Ascending aorta (tissue), 2 donors: ENCODE results near the gene KLK5. TPM values are rescaled to one million over a fixed set of nuclear protein-coding genes. Genes with fewer than 3 reads are reported as not detected.
"Not testable (repeated sequence)": the region's sequence is repeated elsewhere in the genome, so short reads cannot be mapped to it uniquely, and the experiment has no call there.

Source experiments
- DNase-seq, 2 donors: peaks; one replicate each; pipeline ENCODE4 v3.0.0-alpha.2; 2019; ENCODE audit warnings: low spot score in 2 of 2
- H3K27ac ChIP-seq, 2 donors: fragments of 200-600 bp; sonication (generic); one replicate each; pipeline ENCODE4 v1.5.1; 2016 to 2017; ENCODE audit warnings: mild to moderate bottlenecking in 1 of 2
- H3K27me3 ChIP-seq: fragments of 200-600 bp; sonication (generic); one replicate; pipeline ENCODE4 v1.5.1; 2017
- H3K36me3 ChIP-seq, 2 donors: fragments of 200-600 bp; sonication (generic); one replicate each; pipeline ENCODE4 v1.5.1; 2016
- H3K4me1 ChIP-seq, 2 donors: fragments of 200-600 bp; sonication (generic); one replicate each; pipeline ENCODE4 v1.5.1; 2016 to 2017; ENCODE audit warnings: mild to moderate bottlenecking in 1 of 2
- H3K4me3 ChIP-seq, 2 donors: fragments of 200-600 bp; sonication (generic); one replicate each; pipeline ENCODE4 v1.5.1; 2016 to 2017; ENCODE audit warnings: mild to moderate bottlenecking in 1 of 2
- H3K9me3 ChIP-seq, 2 donors: fragments of 200-600 bp; sonication (generic); one replicate each; pipeline ENCODE4 v1.5.1; 2016
- intact Hi-C: fragments of 100-400 bp; cut with DNase I; formaldehyde crosslinking; loops from one replicate; pipeline ENCODE4 v1.15.1; 2023
- total RNA-seq: library from RNA; depleted of rRNA; stranded (reverse); fragments of >200 nt; gene quantifications from one replicate; pipeline ENCODE4 v1.1.0, GENCODE V29; 2016
- TF ChIP-seq, protein P1 (sequence below), 3 experiments: fragments of 200-600 bp in 2 of 3; fragments of 450-650 bp in 1 of 3; sonication (generic) in 2 of 3; IDR thresholded peaks; one replicate each; pipeline ENCODE4 v1.5.1; 2016 to 2019; ENCODE audit warnings: antibody characterized with exemption in 3 of 3, mild to moderate bottlenecking in 1 of 3, moderate library complexity in 1 of 3

KLK5 gene
- total RNA-seq, 1 donor from 2014 or later, result not detected

DNA sequence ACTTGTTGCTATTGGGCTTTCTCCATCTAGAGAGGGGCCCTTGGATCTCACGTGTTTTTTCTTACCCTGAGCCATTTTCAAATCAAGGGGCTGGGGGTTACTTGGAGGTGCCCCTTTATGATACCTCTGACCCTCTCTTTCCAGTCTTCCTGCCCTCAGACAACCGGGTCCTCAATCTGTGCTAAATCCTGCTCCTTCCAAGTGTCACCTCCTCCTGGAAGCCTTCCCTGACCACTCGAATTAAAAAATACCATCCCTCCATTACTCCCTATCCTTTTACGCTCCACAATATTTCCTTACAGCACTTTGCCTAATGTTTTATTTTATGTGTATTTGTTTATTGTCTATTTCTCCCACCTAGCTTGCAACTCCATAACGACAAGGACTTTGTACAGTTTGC, 45.2 kb upstream of the KLK5 start:
- intact Hi-C loops, result no loop called here
- H3K27ac ChIP-seq, result no peak overlapping the region
- H3K27me3 ChIP-seq, result no peaks in the 10 kb centered on the region
- no peaks in the 10 kb centered on the region for H3K36me3 ChIP-seq
- no peak overlapping the region for H3K4me3 ChIP-seq
- no peaks in the 10 kb centered on the region for H3K9me3 ChIP-seq
- no peak for DNase-seq
- TF ChIP-seq, protein P1, sequence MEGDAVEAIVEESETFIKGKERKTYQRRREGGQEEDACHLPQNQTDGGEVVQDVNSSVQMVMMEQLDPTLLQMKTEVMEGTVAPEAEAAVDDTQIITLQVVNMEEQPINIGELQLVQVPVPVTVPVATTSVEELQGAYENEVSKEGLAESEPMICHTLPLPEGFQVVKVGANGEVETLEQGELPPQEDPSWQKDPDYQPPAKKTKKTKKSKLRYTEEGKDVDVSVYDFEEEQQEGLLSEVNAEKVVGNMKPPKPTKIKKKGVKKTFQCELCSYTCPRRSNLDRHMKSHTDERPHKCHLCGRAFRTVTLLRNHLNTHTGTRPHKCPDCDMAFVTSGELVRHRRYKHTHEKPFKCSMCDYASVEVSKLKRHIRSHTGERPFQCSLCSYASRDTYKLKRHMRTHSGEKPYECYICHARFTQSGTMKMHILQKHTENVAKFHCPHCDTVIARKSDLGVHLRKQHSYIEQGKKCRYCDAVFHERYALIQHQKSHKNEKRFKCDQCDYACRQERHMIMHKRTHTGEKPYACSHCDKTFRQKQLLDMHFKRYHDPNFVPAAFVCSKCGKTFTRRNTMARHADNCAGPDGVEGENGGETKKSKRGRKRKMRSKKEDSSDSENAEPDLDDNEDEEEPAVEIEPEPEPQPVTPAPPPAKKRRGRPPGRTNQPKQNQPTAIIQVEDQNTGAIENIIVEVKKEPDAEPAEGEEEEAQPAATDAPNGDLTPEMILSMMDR (IDR thresholded peaks at IDR 0.05), result no peak
- no peaks in the 10 kb centered on the region for H3K4me1 ChIP-seq

DNA sequence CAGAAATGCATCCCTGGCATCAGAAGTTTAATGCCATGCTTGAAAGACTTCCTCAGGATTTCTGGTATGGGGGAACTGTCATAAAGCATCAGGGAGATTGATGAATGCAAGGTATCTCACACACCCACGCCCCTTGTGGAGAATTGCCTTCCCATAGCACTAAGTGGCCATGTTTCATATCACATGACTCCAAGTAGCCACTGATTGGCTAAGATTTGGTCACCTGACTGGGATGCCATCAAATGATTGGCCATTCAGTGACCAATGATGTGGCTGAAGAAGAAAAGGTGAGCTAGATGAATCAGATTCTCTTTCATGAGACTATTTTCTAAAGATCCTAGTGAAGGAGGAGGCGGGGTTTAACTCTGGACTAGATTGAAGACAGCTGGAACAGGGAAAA, 41.3 kb upstream of the KLK5 start:
- intact Hi-C loops, result no loop called here
- TF ChIP-seq, protein P1 (IDR thresholded peaks at IDR 0.05), result no peak
- DNase-seq, result no peak

DNA sequence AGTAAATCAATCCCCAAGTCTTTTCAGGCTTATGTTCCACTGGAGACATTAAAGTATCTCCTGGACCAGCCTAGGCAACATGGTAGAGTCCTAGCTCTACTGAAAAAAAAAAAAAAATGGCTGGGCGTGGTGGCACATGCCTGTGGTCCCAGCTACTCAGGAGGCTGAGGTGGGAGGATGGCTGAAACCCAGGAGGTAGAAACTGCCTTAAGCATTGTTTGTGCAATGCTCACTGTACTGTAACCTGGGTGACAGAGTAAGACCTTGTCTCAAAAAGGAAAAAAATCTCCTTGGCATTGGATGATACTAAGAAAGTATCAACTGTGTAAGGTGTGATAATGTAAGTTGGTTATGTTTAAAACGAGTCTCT, 39.8 kb upstream of the KLK5 start:
- intact Hi-C loops, result no loop called here
- Histone ChIP-seq H3K36me3 (no peaks in the 10 kb centered on the region), H3K27me3 (no peaks in the 10 kb centered on the region), H3K4me3 (no peak overlapping the region), H3K27ac (no peak overlapping the region), H3K9me3 (no peaks in the 10 kb centered on the region), H3K4me1 (no peaks in the 10 kb centered on the region)
- TF ChIP-seq, protein P1 (IDR thresholded peaks at IDR 0.05), result no peak
- no peak for DNase-seq

More for the DNA sequence above, 41.3 kb upstream of the KLK5 start:
- Histone ChIP-seq H3K4me3 (no peak overlapping the region), H3K4me1 (no peaks in the 10 kb centered on the region), H3K36me3 (no peaks in the 10 kb centered on the region), H3K27ac (no peak overlapping the region), H3K27me3 (no peaks in the 10 kb centered on the region), H3K9me3 (no peaks in the 10 kb centered on the region)

DNA sequence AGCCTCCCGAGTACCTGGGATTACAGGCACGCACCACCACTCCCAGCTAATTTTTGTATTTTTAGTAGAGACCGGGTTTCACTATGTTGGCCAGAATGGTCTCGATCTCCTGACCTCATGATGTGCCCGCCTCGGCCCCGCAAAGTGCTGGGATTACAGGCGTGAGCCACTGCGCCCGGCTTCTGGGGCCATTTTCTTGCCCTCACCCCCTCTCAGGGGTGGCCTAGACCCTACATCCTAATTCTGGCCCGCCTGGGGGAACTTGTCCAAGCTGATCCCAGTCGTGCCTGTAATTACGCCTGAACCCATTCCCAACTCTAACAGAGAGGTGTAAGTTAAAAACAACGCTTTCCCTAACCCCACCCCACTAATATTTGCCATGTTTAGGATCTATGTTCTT, 31.6 kb upstream of the KLK5 start:
- intact Hi-C loops, DNase-seq, H3K27me3 ChIP-seq, H3K4me3 ChIP-seq, H3K36me3 ChIP-seq, H3K9me3 ChIP-seq, H3K4me1 ChIP-seq, H3K27ac ChIP-seq: not testable (repeated sequence)

DNA sequence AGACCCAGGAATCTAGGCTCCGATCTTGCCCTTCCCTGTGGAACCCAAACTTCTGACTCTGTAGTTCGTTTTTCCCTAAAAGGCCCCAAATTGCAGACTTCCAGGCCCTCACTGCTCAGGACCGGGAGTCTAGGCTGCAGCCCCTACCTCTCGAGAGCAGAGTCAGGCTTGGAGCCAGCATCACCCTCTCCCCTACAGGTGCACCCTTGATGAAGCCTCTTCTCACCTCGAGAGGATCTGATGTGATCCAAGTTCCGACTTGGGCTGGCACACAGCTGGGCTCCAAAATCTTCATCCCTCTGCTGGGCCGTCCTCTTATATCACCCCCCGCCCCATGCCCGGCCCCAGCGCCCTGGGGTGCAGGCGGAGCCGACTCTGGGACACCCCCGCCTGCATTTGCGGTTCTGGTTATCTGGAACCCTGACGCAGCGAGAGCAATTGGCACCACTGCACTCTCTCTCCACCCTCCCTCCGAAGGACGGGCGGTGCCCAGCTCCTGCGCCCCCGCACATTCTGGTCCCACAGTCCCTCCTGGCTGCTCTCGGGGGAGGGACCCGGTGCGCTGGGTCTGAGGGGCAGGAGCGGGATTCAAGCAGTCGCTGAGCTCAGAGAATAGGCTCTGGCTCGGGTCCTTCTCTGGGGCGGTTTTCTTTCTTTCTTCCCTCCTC, 30.9 kb upstream of the KLK5 start, which contains the start of gene KLK7:
TSS of gene KLK7 (minus strand) at position 293 of the 668 bp plus-strand sequence. CDS start 1,518 bp downstream, outside the sequence.
- TF ChIP-seq, protein P1 (IDR thresholded peaks at IDR 0.05), result no peak

DNA sequence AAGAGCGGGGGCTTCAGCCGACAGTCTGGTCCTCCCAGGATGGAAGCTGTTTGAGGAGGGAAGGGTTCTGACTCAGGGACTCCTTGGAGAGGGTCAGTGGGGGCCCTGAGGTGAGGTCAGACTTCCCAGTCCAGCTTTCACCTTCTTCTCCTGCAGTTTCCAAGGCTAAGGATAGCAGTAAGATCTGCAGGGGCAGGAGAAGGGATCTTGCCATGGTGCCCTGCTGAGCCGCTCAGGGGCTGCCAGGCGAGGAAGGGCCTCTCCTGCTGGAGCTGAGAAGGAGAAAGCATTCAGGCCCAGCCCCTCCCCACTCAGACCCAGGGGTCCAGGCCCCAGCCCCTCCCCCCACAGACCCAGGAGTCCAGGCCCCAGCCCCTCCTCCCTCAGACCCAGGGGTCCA, 29.3 kb upstream of the KLK5 start:
- no peak overlapping the region for H3K4me3 ChIP-seq
- no peak overlapping the region for H3K27ac ChIP-seq
- intact Hi-C loops, result no loop called here
- no peaks in the 10 kb centered on the region for H3K27me3 ChIP-seq
- TF ChIP-seq, protein P1 (IDR thresholded peaks at IDR 0.05), result no peak
- no peaks in the 10 kb centered on the region for H3K36me3 ChIP-seq
- no peaks in the 10 kb centered on the region for H3K4me1 ChIP-seq
- no peaks in the 10 kb centered on the region for H3K9me3 ChIP-seq
- DNase-seq, result no peak

More for the DNA sequence above, 30.9 kb upstream of the KLK5 start, which contains the start of gene KLK7:
- H3K27me3 ChIP-seq, result no peaks in the 10 kb centered on the region
- no peaks in the 10 kb centered on the region for H3K9me3 ChIP-seq
- DNase-seq, result no peak
- H3K27ac ChIP-seq, result no peak within 1 kb of the TSS
- no peaks in the 10 kb centered on the region for H3K36me3 ChIP-seq
- H3K4me3 ChIP-seq, result no peak within 1 kb of the TSS
- intact Hi-C loops, result no loop called here
- no peaks in the 10 kb centered on the region for H3K4me1 ChIP-seq
